Measurements from ENCODE around the gene SORL1.
"Not testable (repeated sequence)": the region's sequence is repeated elsewhere in the genome, so short reads cannot be mapped to it uniquely, and the experiment has no call there.

Gene SORL1

DNA sequence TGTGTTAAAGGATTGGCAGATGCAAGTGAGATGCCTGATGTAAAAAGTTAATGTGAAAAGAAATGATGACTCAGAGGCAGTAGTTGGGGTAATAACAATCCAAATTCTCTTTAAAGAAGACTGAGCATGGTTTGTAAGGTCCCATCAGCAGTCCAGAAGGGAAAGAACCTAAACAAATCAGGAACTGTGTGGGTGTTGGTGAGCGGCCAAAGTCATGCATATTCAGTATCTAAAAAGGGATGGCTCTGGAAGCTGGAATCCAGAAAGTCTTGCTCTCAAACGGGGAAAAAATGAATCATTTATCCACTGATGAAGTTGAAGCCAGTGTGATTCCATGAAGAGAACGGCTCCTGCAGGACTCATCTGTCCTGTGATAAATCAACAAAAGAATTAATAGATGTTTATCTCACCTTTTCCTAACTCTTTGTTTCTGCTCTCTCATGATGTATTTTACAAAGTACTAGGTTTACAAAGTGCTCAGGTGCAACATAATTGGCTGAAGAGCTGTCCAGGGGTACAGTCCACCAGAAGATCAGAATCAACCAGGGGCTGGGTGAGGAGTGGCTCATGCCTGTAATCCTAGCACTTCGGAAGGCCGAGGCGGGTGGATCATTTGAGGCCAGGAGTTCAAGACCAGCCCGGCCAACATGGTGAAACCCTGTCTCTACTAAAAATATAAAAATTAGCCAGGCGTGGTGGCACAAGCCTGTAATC, 21.1 kb downstream of the SORL1 start:
- no peak for DNase-seq (ENCODE audit: low read depth in 3 of 3, low spot score in 1 of 3)

DNA sequence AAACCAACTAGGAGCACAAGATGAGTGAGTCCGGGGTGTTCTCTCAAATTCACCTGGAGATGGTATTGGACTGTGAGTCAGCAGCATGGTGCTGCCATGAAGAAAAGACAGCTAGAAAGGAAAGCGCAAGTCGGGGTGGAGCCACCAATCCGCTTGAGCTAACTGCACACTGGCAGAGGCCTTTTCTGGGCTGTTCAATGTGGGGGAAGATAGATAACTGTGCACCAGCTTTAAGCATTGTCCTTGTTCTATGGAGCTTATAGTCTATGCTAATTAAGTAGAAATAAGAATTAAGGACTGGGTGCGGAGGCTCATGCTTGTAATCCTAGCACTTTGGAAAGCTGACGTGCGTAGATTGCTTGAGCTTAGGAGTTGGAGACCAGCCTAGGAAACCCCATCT, 22.6 kb downstream of the SORL1 start:
- no peak for DNase-seq (ENCODE audit: low read depth in 3 of 3, low spot score in 1 of 3)

DNA sequence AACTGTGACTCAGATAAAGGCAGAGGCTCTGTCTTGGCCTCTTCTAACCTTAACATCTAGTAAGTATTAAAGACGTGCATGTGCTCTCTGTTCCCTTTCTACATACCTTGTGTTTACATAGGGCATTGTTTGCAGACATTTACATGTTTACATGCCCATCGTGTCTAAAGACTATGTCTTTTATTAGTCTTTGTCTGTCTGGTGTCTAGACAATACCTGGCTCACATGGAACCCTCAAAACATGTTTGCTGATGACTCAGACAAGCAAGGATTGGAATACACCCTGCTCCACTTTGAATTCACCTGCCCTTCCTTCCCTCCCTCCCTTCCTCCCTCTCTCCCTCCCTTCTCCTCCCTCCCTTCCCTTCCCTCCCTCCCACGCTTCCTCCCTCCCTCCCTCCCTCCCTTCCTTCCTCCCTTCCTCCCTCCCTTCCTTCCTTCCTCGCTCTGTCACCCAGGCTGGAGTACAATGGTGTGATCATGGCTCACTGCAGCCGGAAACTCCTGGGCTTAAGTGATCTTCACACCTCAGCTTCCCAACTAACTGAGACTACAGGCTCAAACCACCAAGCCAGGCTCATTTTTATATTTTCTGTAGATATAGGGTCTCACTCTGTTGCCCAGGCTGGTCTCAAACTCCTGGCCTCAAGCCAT, 24.4 kb downstream of the SORL1 start:
- no peak for DNase-seq (ENCODE audit: low read depth in 3 of 3, low spot score in 1 of 3)

DNA sequence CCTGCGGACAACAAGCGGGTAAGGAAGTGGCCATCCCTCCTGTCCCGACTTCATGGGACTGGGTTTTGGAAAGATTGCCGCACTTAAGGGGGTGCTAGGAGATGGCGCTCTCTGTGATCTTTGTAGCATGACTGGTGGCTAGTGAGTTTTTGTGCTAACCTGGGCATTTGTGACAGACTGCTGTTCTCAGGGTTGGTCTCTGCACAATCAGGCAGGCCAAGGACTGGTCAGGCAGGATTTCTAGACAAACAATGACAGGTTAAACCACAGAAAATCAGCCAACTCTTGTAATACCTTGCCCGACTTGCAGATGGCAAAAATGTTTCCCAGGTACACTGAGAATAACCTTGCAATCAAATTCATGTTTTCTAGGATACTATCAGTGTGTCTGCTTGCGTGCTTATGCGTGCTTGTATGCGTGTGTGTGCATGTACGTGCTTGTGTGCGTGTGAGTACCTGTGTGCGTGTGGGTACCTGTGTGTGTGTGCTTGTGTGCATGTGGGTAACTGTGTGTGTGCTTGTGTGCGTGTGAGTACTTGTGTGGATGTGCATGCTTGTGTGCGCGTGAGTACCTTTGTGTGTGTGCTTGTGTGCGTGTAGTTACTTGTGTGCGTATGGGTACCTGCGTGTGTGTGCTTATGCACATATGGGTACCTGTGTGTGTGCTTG, 26.2 kb downstream of the SORL1 start:
- DNase-seq (ENCODE audit: low read depth in 3 of 3, low spot score in 1 of 3): no peak

DNA sequence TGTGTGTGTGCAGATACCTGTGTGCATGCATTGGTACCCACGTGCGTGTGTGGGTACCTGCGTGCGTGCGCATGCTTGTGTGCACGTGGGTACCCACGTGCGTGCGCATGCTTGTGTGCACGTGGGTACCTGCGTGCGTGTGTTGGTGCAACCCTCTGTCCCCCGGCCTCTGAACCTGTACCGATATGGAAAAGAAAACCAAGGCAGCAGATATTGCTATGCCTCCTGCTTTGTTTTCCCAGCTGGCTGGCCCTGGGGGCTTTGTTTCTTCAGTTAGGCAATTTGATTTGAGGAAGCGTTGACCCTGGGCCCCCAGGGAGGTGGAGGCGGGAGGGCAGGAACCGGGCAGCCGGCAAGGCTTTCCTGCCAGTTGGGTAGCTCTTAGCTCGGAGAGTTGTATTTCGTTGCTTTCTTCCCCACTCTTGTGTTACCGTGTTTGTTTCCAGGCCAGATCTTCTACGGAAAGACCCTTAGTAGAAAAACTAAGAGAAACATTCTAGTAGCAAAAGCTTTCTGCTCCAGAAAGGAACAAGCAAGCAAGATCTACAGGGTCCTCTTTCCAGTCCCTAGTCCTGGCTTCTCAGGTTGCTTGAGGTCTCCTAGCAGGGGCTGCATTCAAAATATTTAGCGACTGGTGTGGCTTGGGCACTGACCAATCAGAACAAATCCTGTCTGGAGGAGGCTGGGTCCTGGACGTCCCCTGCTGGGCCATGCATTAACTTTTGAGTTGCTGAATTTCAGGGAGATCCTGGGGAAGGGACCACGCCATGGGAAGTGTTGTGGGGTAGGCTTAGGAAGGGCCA, 27.0 kb downstream of the SORL1 start:
- no peak for DNase-seq (ENCODE audit: low read depth in 3 of 3, low spot score in 1 of 3)

DNA sequence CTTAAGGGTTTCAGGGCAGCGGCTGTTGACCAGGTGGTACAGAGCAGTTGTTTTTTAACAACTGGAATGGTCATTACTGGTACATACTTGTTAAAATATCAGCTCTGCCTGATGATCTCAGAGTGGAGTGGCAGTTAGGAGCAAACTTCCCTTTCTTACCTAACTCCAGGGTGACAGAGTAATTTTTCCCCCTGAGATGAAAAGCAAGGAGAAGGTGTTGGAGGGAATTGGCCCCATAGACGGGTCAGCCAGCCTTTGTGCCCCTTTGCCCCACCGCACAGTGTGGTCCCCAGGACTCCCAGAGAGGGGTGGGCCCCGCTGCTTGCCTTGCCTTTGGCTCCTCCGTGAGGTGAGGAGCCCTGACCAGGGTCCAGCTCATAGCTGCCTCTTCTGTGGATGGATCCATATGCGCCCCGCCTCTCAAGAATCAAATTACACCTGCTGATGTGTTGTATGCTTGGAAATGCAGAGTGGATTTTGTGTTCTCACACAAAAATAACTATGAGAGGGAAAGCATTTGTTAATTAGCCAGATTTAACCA, 27.7 kb downstream of the SORL1 start:
- DNase-seq (ENCODE audit: low read depth in 3 of 3, low spot score in 1 of 3): no peak

DNA sequence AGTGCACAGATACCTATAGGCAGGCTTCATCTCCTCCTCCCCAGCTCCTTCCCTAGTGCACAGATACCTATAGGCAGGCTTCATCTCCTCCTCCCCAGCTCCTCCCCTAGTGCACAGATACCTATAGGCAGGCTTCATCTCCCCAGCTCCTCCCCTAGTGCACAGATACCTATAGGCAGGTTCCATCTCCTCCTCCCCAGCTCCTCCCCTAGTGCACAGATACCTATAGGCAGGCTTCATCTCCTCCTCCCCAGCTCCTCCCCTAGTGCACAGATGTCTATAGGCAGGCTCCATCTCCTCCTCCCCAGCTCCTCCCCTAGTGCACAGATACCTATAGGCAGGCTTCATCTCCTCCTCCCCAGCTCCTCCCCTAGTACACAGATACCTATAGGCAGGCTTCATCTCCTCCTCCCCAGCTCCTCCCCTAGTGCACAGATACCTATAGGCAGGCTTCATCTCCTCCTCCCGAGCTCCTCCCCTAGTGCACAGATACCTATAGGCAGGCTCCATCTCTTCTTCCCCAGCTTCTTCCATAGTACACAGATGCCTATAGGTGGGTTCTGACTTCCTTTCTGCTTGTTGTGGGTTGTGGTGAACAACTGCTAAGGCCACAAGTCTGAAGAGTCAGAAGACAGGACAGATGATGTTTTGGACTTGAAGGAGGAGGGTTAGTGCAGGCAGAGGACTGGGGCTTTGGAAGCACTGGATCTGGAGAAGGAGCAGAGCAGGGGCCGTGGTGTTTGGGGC, 29.5 kb downstream of the SORL1 start:
- not testable (repeated sequence) for DNase-seq (ENCODE audit: low read depth in 3 of 3, low spot score in 1 of 3)

DNA sequence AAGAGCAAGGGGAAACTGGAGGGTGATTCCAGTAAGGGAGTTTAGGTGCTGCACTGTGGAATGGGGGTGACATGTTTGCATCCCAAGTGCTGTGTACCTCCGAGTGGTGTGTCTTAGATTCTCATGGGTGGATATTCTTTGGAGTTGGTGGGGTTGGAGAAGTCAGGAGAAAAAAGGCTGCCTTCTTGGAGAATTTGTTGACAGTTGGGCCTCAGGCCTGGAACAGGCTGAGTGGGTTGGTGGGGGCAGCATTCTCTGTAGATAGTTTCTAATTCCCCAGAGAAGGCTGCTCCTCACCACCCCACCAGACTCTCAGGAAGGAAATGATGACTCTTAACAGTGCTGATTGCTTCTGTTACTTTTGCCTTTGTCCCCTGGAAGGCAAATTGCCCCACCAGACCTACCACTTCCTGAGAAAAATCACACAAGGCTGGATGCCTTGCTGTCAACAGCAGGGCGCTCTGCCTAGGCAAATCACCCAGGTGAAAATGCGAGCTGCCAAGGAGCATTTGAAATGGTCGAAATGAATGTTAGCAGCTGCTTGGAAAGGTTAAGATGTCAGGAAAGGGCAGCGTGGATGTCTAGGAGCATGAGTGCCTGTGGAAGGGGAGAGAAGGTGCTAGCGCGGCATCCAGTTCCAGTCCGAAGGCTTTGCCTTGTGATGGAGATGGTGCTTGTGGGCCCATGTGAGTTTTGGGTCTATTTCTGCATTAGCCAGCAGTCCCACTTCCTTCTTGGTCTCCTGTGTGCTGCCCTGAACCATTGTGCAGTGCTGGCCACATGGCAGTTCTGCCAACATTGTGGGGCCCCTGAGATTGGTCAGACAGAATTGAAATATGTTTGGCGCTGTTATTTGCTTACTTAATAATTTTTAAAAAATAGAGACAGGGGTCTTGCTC, 30.4 kb downstream of the SORL1 start:
- peak in 1 of 3 donors; percentile 36 for DNase-seq (ENCODE audit: low read depth in 3 of 3, low spot score in 1 of 3)

DNA sequence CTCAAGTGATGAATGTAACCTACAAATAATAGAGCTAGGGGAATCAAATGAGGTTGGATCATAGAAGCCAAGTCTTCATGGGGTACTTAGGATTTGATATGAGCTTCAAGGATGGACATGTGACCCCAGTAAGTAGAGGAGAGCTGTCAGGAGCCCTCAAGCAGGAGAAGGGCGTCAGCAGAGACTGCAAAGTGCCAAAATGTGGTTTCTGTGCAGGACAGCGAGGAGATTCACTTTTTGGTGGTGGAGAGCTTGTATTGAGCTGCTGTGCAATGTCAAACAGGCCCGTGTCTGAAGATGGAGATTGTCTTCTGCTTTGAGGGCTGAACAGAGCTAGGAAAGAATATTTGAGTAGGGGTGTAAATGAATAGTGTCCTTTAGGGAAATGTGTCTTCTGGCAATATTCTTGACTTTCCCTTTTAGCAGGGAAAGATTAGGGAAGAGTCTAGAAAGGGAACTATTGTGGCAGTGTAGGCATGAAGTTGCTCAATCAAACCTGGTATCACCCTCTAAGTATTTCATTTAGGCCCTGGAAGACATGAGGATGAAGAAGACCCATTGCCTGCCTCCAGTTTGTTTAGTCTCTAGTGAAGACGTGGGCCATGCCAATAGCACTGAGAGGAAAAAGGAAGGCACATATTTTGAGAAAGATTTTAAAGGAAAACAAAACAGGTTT, 31.8 kb downstream of the SORL1 start:
- no peak for DNase-seq (ENCODE audit: low read depth in 3 of 3, low spot score in 1 of 3)

DNA sequence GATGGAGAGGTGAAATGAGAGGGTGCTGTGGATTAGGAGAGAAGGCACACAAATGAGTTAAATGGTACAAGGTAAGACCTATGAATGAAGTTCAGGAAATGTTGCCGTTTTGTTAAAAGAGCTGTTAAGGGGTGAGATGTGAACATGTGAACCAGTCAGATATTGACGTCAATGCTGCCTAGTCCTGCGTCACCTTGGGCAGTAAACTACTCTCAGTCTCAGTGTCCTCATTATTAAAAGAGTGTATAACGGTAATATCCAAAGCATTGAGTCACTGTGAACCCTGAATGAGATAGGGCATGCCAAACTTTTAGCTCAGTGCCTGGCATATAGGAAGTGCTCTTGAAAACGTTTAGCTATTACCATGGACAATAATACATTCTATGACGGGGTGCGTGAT, 33.1 kb downstream of the SORL1 start:
- no peak for DNase-seq (ENCODE audit: low read depth in 3 of 3, low spot score in 1 of 3)

DNA sequence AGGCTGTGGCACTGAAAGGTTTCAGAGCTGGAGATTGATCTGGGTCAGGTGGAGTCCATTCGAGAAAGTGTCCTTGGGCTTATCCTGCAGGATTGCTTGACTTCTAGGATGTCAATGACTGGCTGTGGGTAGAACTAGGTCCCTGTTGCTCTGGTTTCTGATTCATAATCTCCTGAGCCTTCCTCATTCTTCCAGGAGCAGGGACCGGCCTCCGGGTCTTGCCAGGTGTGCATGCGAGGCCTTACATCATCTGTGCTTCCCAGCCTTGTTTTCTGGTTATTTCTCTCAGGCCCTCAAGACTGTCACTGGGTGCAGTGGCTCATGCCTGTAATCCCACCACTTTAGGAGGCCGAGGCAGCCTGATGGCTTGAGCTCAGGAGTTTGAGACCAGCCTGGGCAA, 33.9 kb downstream of the SORL1 start:
- DNase-seq (ENCODE audit: low read depth in 3 of 3, low spot score in 1 of 3): no peak

DNA sequence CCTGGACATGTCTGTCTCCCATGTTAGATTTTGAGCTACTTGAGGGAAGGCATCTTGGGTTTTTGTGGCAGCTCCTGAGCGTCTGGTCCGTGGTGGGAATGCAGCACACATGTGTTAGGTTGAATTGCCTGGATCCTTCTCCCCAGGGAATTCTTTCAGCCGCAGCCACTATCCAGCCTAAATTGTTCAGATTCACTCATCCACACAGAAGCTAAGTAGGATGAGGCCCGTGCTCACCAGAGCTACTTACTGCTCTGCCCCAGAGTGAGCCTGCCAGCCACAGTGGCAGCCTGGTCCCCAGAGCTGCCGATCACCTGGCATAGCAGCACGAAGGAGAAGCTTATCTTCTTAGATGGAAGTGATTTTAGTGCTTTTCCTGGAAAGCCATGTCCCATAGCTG, 35.1 kb downstream of the SORL1 start:
- no peak for DNase-seq (ENCODE audit: low read depth in 3 of 3, low spot score in 1 of 3)

DNA sequence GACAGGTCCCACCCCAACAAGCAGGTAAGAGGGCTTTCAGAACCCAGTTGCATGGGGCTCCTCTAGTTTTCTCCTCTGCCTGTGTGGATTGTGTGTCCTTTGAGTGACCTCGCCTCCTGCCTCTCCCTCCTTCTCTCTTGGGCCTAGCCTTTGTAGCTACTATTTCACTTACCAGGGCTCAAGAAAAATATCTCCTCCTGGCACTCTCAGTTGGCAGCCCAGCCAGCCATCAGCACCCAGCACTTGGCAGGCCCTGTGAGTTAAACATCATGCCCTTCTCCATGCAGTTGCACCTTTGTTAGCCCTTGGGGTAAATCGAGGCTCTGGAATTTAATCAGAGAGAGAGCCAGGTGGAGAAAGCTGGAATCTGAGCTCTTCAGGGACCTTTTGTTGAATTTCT, 36.1 kb downstream of the SORL1 start:
- DNase-seq (ENCODE audit: low read depth in 3 of 3, low spot score in 1 of 3): no peak

DNA sequence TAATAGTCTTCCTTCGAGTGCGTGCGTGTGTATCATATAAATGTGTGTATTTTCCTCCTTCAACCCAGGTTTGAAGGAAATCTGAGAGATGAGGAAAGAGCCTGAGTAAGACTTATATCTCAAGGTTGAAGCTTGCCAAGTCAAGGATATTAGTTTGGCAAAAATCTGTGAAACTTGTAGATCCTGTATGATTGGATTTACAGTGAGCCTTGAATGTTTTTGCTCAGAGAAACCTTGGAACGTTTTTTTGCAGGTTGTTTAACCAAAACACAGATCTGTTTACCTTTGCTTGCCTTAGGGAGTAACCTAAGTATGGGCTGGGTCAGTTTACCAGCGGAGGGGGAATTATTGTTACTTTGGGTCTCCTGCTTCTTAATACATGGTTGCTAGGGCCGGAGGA, 36.5 kb downstream of the SORL1 start:
- no peak for DNase-seq (ENCODE audit: low read depth in 3 of 3, low spot score in 1 of 3)

DNA sequence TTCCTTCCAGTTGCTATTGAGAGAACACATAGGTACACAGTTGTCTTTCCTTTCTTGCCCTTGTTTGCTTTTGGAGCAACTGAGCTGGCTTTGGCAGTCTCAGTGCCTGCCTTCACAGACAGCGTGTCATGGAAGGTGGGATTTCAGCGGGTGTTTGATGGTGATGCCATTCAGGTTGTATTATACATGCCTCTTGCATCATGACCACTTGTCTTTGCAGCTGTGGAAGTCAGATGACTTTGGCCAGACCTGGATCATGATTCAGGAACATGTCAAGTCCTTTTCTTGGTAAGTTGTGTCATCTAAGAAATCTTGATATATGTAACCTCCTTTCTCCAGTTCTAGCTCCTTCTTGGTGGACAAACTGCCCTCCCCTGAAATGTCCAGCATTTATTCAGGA, 37.7 kb downstream of the SORL1 start:
- no peak for DNase-seq (ENCODE audit: low read depth in 3 of 3, low spot score in 1 of 3)

DNA sequence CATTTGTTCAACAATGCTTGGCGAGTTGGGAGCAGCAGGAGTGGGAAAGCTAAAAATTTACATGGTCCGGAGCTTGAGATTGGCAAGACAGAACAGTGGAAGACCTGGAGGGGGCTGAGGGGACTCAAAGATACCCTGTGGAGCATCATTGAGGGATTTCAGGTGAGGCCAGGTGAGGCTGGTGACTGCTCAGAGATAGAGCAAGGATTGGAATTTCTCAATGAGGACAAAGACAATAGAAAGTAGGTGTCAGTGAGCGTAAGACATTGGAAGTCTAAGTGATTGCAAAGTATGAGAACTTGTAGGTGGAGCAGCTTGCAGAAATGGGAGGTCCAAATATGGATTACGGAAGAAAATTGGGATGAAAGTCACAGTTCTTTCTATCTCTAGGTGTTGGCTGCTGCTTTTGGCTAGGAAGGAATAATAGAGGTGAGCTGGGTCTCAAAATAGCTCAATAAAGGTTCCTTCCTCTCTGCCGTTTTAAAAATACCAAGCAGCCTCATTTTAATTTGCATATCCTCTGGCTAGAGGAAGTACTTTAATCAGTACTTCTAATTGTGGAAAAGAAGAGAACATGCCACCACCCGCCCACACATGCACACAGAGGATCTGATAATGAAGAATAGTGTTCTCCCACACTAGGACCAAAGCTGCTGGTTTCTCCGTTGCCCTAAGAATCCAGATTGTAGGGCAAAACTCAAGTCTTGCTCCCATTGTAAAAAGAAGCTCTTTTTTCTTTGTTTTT, 42.4 kb downstream of the SORL1 start:
- DNase-seq (ENCODE audit: low read depth in 3 of 3, low spot score in 1 of 3): no peak

DNA sequence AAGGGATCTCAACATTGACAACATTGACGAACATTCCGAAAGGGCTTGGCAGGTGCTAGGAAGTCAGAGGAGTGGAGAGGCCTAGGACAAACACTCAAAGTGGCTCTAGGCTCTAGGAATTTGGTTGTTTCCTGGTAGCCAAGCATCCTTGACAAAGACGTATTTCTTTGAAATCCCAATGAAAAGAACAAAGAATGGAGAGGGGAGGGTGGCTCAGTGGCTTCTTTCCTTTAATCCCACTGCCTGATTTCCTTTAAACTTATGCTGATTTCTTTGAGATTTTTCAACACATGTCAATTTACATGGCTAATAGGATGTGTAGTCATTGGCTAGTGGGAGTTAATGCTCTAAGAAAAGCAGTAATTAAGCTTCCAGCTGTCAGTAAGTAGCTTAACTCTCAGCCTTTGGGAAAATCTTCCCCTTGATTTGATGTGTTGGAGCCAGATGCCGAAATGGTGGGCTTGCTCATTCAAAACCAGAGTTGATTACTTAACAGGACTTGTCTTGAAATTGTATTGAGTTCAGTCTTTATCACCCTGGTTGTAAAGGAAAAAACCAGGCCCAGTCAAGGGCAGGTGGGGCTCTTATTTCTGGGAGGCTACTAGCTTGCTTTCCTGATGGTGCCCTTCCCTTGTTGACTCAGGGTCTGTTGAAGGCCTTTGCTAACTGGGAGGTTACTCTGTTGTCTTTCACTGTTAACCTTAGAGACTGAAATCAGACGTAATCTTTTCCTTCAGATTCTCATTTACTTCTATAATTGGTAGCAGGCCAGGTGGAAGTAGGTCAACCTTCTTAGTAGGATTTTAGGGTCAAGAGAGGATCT, 45.3 kb downstream of the SORL1 start:
- no peak for DNase-seq (ENCODE audit: low read depth in 3 of 3, low spot score in 1 of 3)

DNA sequence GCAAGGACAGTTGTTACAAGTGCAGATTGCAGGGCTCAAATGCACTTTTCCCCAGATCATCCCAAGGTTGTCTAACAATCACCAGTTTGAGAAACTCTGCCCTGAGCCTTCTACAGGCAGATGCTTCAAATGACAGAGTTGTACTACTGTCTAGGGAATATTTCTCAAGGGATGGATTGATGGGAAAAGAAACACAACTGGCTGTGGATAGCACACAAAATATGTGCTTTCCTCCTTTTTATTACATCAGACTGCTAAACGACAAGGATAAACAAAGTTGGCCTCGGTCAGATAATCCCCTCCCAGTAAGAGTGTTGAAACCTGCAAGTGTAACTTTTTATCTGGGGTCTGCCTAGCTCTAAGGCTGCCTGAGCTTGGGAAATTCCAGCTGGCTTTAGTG, 47.3 kb downstream of the SORL1 start:
- DNase-seq (ENCODE audit: low read depth in 3 of 3, low spot score in 1 of 3): no peak
